ENCODE results near the gene GFY.

GRCh38 chr19:49443366-49444099 lies 18.3 kb downstream of the GFY start:
- no peak for TF ChIP-seq POLR2AphosphoS5 (IDR thresholded peaks at IDR 0.05; ENCODE audit: low read depth, low read length)
- no peak for TF ChIP-seq POLR2A (IDR thresholded peaks at IDR 0.05; ENCODE audit: low read depth, low read length)
- peak; percentile 36 for TF ChIP-seq PAX5 (IDR thresholded peaks at IDR 0.05; ENCODE audit: insufficient read depth, low read length, severe bottlenecking)
- no peak for TF ChIP-seq TAF1 (IDR thresholded peaks at IDR 0.05; ENCODE audit: low read depth, low read length)
